Measurements from ENCODE around the gene CDH23.

Gene CDH23

DNA sequence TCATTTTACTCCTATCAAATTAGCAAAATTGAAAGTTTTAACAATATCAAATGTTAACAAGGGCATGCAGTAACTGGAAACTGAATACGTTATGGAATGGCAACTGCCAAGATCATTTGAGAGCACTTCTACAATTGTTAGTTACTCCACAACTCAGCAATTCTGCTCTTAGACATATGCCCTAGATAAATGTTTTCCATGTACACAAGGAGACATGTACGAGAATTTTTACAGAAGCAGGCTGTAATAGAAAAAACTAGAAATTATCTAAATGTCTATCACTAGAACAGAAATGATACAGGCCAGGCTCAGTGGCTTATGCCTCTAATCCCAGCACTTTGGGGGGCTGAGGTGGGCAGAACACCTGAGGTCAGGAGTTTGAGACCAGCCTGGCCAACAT lies 447.4 kb downstream of the CDH23 start:
- no peak for TF ChIP-seq ZFX (IDR thresholded peaks at IDR 0.05; ENCODE audit: borderline replicate concordance)
- TF ChIP-seq, protein P1, sequence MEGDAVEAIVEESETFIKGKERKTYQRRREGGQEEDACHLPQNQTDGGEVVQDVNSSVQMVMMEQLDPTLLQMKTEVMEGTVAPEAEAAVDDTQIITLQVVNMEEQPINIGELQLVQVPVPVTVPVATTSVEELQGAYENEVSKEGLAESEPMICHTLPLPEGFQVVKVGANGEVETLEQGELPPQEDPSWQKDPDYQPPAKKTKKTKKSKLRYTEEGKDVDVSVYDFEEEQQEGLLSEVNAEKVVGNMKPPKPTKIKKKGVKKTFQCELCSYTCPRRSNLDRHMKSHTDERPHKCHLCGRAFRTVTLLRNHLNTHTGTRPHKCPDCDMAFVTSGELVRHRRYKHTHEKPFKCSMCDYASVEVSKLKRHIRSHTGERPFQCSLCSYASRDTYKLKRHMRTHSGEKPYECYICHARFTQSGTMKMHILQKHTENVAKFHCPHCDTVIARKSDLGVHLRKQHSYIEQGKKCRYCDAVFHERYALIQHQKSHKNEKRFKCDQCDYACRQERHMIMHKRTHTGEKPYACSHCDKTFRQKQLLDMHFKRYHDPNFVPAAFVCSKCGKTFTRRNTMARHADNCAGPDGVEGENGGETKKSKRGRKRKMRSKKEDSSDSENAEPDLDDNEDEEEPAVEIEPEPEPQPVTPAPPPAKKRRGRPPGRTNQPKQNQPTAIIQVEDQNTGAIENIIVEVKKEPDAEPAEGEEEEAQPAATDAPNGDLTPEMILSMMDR (IDR thresholded peaks at IDR 0.05): no peak
- no peak overlapping the region for H3K27ac ChIP-seq

DNA sequence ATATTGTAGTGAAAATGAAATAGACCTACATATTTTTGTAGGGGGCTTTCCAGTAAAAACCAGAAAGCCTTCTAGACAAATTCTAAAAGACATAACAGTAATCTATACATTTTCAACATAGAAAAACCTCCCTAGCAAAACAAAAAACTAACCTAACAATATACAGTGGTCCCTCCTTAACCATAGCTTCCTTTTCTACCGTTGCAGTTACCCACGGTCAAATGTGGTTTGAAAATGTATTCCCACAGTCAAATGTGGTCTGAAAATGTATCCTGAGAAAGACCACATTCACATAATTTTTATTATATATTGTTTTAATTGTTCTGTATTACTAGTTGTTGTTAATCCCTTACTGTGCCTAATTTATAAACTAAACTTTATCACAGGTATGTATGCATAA lies 448.0 kb downstream of the CDH23 start:
- TF ChIP-seq, protein P1 (IDR thresholded peaks at IDR 0.05): no peak
- no peak for TF ChIP-seq ZFX (IDR thresholded peaks at IDR 0.05; ENCODE audit: borderline replicate concordance)
- no peak overlapping the region for H3K27ac ChIP-seq

DNA sequence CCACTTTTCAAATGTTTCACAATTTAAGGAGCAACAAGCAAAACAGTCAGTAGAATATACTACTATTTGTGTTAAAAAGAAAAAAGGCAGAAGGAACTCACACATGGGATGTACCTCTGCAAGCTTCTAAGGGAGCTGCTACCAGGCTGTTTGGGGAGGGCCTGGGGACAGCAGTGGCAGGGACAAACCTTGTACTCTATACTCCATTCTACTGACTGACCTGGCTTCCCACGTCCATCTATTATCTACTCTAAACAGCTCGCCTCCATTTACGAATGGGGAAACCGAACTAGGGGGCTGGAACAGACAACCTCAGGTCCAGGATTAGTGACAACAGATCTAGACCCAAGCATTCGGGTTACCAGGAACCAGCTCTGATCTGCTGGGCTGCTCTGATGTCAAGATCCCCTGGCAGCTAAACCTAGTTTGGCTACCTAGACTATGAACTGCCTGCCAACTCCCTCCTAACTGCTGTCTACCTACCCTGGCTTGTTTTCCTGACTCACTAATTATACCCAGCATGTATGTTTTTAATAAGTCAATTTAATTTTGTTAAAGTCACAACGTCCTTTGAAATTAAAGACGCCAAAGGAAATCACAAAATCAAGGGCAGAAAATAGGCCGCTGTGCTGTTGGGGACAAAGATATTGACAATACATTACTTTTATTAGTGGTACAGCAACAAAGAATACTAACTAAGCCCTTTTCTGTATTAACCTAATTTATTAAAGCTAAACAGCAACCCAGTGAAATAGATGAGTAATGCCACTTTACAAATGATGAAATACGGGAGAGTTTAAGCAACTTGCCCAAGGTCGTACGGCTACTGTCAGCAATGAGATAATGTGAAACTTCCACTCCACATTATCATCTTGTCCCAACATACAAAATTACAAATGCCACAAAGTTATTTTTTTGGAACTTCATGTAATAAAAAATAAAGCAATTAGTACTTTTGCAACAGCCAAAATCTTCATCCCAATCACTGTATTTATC lies 449.0 kb downstream of the CDH23 start:
- no peak overlapping the region for H3K27ac ChIP-seq
- no peak for TF ChIP-seq ZFX (IDR thresholded peaks at IDR 0.05; ENCODE audit: borderline replicate concordance)
- TF ChIP-seq, protein P1 (IDR thresholded peaks at IDR 0.05): no peak

DNA sequence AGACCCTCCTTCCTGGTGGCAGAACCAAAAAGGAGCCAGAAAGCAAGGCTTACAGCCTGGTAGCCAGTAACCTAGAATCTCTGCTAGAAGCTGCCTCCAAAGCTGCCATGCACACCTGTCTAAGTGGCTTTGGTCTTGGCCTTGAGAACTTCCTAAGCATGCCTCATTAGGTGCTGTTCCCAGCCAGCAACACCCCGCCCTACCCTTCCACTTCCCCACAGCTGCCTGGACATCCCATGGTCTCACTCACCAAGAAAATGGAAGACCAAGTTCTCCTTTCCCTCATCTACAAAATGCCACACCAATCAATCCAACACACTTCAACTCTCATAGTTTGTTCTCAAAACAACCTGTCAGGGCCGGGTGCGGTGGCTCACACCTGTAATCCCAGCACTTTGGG lies 450.1 kb downstream of the CDH23 start:
- no peak overlapping the region for H3K27ac ChIP-seq
- TF ChIP-seq ZFX (IDR thresholded peaks at IDR 0.05; ENCODE audit: borderline replicate concordance): no peak
- TF ChIP-seq, protein P1 (IDR thresholded peaks at IDR 0.05): no peak

DNA sequence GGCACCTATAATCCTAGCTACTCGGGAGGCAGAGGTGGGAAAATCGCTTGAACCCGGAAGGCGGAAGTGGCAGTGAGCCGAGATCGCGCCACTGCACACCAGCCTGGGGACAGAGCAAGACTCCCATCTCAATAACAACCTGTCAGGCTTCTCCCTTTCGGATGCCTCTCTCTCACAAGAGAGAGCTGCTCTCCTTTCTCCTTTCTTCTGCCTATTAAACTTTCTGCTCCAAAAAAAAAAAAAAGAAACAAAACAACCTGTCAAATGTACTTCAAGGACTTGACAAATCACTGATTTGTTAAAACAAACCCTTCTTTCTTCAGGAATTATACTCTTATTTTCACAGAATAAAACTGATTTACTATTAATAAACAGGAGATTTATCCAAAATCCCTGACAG lies 450.7 kb downstream of the CDH23 start:
- TF ChIP-seq, protein P1 (IDR thresholded peaks at IDR 0.05): no peak
- TF ChIP-seq ZFX (IDR thresholded peaks at IDR 0.05; ENCODE audit: borderline replicate concordance): no peak

DNA sequence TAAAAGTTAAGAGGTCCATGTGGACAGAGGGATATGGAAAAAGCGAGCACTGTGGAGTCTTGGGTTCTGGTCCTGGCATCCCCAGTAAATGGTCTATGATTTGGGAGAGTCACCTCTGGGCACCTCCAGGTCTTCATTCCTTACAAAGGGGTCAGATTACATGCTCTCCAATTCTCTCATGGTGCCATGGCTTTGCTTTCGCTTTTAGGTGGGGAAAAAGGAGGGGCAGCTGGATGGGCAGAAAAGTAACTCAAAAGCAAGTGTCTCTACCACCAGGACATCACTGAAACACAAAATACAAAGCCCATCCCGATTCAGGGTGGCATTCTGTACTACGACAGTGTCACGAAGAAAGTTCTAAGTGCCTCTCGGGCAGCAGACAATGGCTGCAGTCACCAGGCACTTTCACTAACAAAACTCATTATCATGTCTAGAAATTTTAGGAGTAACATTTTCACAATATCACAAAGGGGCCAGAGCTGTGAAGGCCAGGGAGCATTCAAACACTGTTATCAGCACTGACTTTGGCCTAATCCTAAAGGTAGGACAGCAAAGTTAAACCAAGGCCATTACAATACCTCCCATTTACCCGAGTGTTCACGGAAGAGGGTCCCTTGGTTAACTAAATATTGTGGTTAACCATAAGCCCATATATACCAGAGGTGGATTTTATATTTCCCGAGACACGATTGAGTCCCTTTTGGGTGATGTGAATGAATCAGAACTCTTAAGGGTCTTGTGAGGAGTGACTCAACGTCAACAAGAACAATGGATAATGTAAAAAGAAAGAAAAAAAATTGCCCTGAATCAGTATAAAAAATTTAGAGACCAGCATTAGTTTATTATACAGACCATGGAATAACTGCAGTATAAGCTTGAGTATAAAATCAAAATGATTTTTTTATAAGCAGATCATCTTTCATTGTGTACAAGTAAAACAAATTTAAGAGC lies 451.9 kb downstream of the CDH23 start:
- no peak overlapping the region for H3K27ac ChIP-seq
- TF ChIP-seq ZFX (IDR thresholded peaks at IDR 0.05; ENCODE audit: borderline replicate concordance): no peak
- TF ChIP-seq, protein P1 (IDR thresholded peaks at IDR 0.05): no peak

More for the DNA sequence above, 450.7 kb downstream of the CDH23 start:
- H3K27ac ChIP-seq: no peak overlapping the region

Data from 22Rv1 (cell line).